Medulla oblongata (tissue), 1 donor: ENCODE data around the gene RFX2.
A peak's percentile ranks its signal among the peaks of the same experiment; 100 is the strongest.
"Not testable (repeated sequence)": the region's sequence is repeated elsewhere in the genome, so short reads cannot be mapped to it uniquely, and the experiment has no call there.

Experiments used
- DNase-seq: peaks from one replicate; pipeline ENCODE4 v3.0.0-alpha.2; 2015; ENCODE audit errors: extremely low spot score

The RFX2 gene

GRCh38 chr19:5972355-5972731, 138.0 kb downstream of the RFX2 start:
- DNase-seq, result no peak

GRCh38 chr19:5971714-5972354, 138.5 kb downstream of the RFX2 start:
- no peak for DNase-seq

- no peak for DNase-seq
Observed at GRCh38 chr19:5969476-5969875, 140.8 kb downstream of the RFX2 start.

- DNase-seq, result no peak
Observed at GRCh38 chr19:5968431-5969373, 141.6 kb downstream of the RFX2 start.

- DNase-seq, result peak; percentile 97
Observed at GRCh38 chr19:5967994-5968430, 142.3 kb downstream of the RFX2 start.

GRCh38 chr19:5967571-5967970, 142.7 kb downstream of the RFX2 start:
- no peak for DNase-seq

- DNase-seq, result no peak
Observed at GRCh38 chr19:5966941-5967340, 143.4 kb downstream of the RFX2 start.

GRCh38 chr19:5966215-5966614, 144.1 kb downstream of the RFX2 start:
- DNase-seq, result no peak

GRCh38 chr19:5964816-5965565, 145.3 kb downstream of the RFX2 start:
- no peak for DNase-seq

- no peak for DNase-seq
Observed at GRCh38 chr19:5963855-5964254, 146.4 kb downstream of the RFX2 start.

- not testable (repeated sequence) for DNase-seq
Observed at GRCh38 chr19:5963259-5963658, 147.0 kb downstream of the RFX2 start.

- peak; percentile 83 for DNase-seq
Observed at GRCh38 chr19:5961969-5962945, 148.0 kb downstream of the RFX2 start.

- not testable (repeated sequence) for DNase-seq
Observed at GRCh38 chr19:5961641-5961968, 148.7 kb downstream of the RFX2 start.

- peak; percentile 66 for DNase-seq
Observed at GRCh38 chr19:5960005-5961001, 150.0 kb downstream of the RFX2 start.

GRCh38 chr19:5959260-5960004, 150.9 kb downstream of the RFX2 start:
- DNase-seq, result no peak

GRCh38 chr19:5958851-5959122, 151.5 kb downstream of the RFX2 start:
- no peak for DNase-seq

GRCh38 chr19:5958074-5958850, 152.0 kb downstream of the RFX2 start:
- DNase-seq, result no peak

GRCh38 chr19:5957170-5957569, 153.1 kb downstream of the RFX2 start:
- no peak for DNase-seq

- DNase-seq, result no peak
Observed at GRCh38 chr19:5956728-5957127, 153.6 kb downstream of the RFX2 start.
